Vagina (tissue), 2 donors: ENCODE results near the gene S100Z.

ENCODE experiments used
- POLR2A ChIP-seq, 2 donors: fragments of 450-650 bp; IDR thresholded peaks; one replicate each; pipeline ENCODE4 v1.6.1; 2017; ENCODE audit warnings: antibody characterized with exemption in 2 of 2, mild to moderate bottlenecking in 2 of 2, moderate library complexity in 2 of 2
- TF ChIP-seq, protein P1 (sequence below), 3 experiments: fragments of 450-650 bp in 2 of 3; fragments of 200-600 bp in 1 of 3; sonication (generic) in 1 of 3; IDR thresholded peaks; one replicate each; pipeline ENCODE4 v1.5.1; 2017 to 2019; ENCODE audit warnings: antibody characterized with exemption in 3 of 3, mild to moderate bottlenecking in 2 of 3, moderate library complexity in 2 of 3

DNA sequence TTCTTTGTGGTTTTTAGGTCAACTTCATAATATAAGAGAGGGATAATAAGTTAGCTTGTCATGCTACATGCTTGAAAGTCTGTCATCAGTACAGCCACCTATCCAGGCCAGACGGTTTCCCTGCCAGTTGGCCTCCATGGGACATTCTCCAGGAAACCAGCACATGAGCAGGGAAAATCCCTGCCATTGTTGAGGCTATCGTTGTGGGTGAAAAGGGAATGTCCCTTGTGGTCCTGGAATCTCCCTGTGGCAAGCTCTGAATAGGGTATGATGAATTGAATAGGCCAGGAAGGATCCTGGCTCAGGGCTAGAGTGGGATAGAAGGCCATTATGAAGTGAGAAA lies 18.7 kb upstream of the S100Z start:
- TF ChIP-seq POLR2A (IDR thresholded peaks at IDR 0.05) = no peak
- TF ChIP-seq, protein P1, sequence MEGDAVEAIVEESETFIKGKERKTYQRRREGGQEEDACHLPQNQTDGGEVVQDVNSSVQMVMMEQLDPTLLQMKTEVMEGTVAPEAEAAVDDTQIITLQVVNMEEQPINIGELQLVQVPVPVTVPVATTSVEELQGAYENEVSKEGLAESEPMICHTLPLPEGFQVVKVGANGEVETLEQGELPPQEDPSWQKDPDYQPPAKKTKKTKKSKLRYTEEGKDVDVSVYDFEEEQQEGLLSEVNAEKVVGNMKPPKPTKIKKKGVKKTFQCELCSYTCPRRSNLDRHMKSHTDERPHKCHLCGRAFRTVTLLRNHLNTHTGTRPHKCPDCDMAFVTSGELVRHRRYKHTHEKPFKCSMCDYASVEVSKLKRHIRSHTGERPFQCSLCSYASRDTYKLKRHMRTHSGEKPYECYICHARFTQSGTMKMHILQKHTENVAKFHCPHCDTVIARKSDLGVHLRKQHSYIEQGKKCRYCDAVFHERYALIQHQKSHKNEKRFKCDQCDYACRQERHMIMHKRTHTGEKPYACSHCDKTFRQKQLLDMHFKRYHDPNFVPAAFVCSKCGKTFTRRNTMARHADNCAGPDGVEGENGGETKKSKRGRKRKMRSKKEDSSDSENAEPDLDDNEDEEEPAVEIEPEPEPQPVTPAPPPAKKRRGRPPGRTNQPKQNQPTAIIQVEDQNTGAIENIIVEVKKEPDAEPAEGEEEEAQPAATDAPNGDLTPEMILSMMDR (IDR thresholded peaks at IDR 0.05) = no peak
